ENCODE results near the gene CCSER1.

DNA sequence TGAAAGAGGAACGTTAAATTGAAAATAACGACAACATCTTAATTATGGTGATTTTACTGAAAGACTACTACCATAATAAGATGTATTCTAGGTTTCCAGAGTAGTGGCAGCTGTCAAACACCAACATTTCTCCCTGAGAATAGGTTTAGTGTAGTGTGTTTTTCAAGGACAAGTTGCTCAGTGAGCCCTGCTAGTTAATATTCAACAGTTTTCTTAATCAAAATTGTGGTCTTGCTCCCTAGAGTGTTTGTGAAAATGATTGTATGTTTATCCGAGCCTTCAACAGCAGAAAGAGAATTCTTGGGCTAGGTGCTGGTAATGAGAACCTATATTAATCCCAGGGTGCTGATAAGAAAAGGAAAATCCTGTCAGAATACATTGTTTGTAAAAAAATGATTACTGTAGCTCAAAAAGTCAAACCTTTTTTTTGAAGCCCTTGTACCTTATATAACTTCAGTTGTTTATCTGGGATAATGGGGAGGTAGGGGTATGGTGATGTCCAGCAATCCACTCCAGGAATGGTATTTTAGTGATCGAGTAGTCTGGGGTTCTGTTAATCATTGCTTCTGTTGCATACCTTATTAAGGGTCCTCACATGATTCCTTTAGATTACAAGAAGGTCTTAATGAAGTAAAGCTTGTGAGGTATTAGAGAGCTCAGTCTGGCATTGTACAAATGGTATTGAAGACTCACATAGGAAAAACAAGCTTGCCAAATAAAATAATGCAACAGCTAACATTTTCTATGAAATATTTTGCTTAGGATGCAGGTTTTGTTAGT, 110.7 kb downstream of the CCSER1 start:
- TF ChIP-seq, protein P1, sequence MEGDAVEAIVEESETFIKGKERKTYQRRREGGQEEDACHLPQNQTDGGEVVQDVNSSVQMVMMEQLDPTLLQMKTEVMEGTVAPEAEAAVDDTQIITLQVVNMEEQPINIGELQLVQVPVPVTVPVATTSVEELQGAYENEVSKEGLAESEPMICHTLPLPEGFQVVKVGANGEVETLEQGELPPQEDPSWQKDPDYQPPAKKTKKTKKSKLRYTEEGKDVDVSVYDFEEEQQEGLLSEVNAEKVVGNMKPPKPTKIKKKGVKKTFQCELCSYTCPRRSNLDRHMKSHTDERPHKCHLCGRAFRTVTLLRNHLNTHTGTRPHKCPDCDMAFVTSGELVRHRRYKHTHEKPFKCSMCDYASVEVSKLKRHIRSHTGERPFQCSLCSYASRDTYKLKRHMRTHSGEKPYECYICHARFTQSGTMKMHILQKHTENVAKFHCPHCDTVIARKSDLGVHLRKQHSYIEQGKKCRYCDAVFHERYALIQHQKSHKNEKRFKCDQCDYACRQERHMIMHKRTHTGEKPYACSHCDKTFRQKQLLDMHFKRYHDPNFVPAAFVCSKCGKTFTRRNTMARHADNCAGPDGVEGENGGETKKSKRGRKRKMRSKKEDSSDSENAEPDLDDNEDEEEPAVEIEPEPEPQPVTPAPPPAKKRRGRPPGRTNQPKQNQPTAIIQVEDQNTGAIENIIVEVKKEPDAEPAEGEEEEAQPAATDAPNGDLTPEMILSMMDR (IDR thresholded peaks at IDR 0.05; ENCODE audit: control extremely low read depth in 1 of 3, insufficient read depth in 1 of 3, low read depth in 1 of 3, low read length in 3 of 3) = no peak
- TF ChIP-seq CEBPB (IDR thresholded peaks at IDR 0.05; ENCODE audit: low read depth, low read length) (no peak), GTF2F1 (IDR thresholded peaks at IDR 0.05; ENCODE audit: borderline replicate concordance, low read depth, low read length) (no peak), TAF1 (IDR thresholded peaks at IDR 0.05; ENCODE audit: low read depth, low read length) (no peak), ASH2L (IDR thresholded peaks at IDR 0.05; ENCODE audit: low read length) (no peak), GABPA (IDR thresholded peaks at IDR 0.05; ENCODE audit: borderline replicate concordance, insufficient read depth, low read length) (no peak), MAFK (IDR thresholded peaks at IDR 0.05; ENCODE audit: low read depth, low read length) (no peak), POLR2A (IDR thresholded peaks at IDR 0.05; ENCODE audit: control extremely low read depth in 1 of 2, low read depth in 2 of 2, low read length in 2 of 2) (no peak), ZNF274 (IDR thresholded peaks at IDR 0.05; ENCODE audit: borderline replicate concordance, extremely low read depth, low read length) (no peak), EZH2 (IDR thresholded peaks at IDR 0.05; ENCODE audit: low read depth, low read length, severe bottlenecking) (no peak), BACH1 (IDR thresholded peaks at IDR 0.05; ENCODE audit: low read length) (no peak), POLR2AphosphoS5 (IDR thresholded peaks at IDR 0.05; ENCODE audit: low read depth, low read length) (no peak)
- TF ChIP-seq, protein P2, sequence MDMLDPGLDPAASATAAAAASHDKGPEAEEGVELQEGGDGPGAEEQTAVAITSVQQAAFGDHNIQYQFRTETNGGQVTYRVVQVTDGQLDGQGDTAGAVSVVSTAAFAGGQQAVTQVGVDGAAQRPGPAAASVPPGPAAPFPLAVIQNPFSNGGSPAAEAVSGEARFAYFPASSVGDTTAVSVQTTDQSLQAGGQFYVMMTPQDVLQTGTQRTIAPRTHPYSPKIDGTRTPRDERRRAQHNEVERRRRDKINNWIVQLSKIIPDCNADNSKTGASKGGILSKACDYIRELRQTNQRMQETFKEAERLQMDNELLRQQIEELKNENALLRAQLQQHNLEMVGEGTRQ (IDR thresholded peaks at IDR 0.05; ENCODE audit: low read length) = no peak
